IMR-90 (cell line): Measurements from ENCODE around the gene ADAMTS10. TPM values are rescaled to one million over a fixed set of nuclear protein-coding genes. Genes with fewer than 3 reads are reported as not detected.

Source experiments
- ATAC-seq: fragments of 200-7000 bp; cut with Tn5 transposase; 2 replicates; pipeline ENCODE4 v1.9.1; 2020; ENCODE audit warnings: low read depth, mild to moderate bottlenecking, moderate library complexity
- BruUV-seq: library from RNA; stranded (reverse); fragments of 400-500 nt; replicated peaks from 2 replicates; lab custom pipeline; 2021; lab: Mats Ljungman, UMichigan
- CTCF ChIA-PET: fragments of 300-600 bp; formaldehyde crosslinking; extraction: SDS; loops from one replicate; lab custom pipeline; 2021; ENCODE audit warnings: antibody characterized with exemption; lab: Yijun Ruan, JAX
- POLR2A ChIA-PET: fragments of 300-600 bp; sonication (Branson Sonifier 250); formaldehyde crosslinking; loops from one replicate; lab custom pipeline; 2022; ENCODE audit warnings: antibody characterized with exemption; ENCODE audit not compliant: unreplicated experiment; lab: Charles Lee
- DNase-seq: peaks from one replicate; pipeline ENCODE4 v3.0.0; 2013
- H2AFZ ChIP-seq: replicated peaks from 2 replicates; pipeline ENCODE3; 2013; ENCODE audit warnings: low read length, mild to moderate bottlenecking; ENCODE audit not compliant: poor library complexity
- H2AK5ac ChIP-seq: 2 replicates; pipeline ENCODE4 v1.6.1; 2013; ENCODE audit warnings: low read depth, low read length, inconsistent platforms
- H2AK9ac ChIP-seq: replicated peaks from 2 replicates; pipeline ENCODE3; 2013; ENCODE audit warnings: mild to moderate bottlenecking, low read depth, low read length, moderate library complexity; ENCODE audit not compliant: poor library complexity
- H2BK120ac ChIP-seq: 2 replicates; pipeline ENCODE4 v1.6.1; 2013; ENCODE audit warnings: low read depth, low read length, inconsistent platforms
- H2BK15ac ChIP-seq: 3 replicates; pipeline ENCODE4 v1.6.1; 2013; ENCODE audit warnings: low read depth, low read length, inconsistent platforms
- H2BK20ac ChIP-seq: 2 replicates; pipeline ENCODE4 v1.6.1; 2013; ENCODE audit warnings: low read depth, mild to moderate bottlenecking, inconsistent platforms, low read length, moderate library complexity
- H2BK5ac ChIP-seq: 2 replicates; pipeline ENCODE4 v1.6.1; 2013; ENCODE audit warnings: mild to moderate bottlenecking, low read depth, low read length, inconsistent platforms; ENCODE audit not compliant: poor library complexity, severe bottlenecking
- H3K14ac ChIP-seq: replicated peaks from 2 replicates; pipeline ENCODE4 v1.6.1; 2013; ENCODE audit warnings: low read depth, low read length, inconsistent platforms
- H3K18ac ChIP-seq: 2 replicates; pipeline ENCODE4 v1.6.1; 2013; ENCODE audit warnings: low read depth, low read length, control low read depth
- H3K23ac ChIP-seq: 2 replicates; pipeline ENCODE4 v1.6.1; 2013; ENCODE audit warnings: low read depth, low read length, inconsistent platforms
- H3K27ac ChIP-seq: 2 replicates; pipeline ENCODE4 v1.5.1; 2013; ENCODE audit warnings: mild to moderate bottlenecking, control low read depth, low read length; ENCODE audit not compliant: insufficient read depth
- H3K27me3 ChIP-seq: 2 replicates; pipeline ENCODE4 v1.6.1; 2013; ENCODE audit warnings: low read length; ENCODE audit not compliant: control insufficient read depth, insufficient read depth
- H3K36me3 ChIP-seq: 2 replicates; pipeline ENCODE4 v1.6.1; 2013; ENCODE audit warnings: low read length, mixed read lengths; ENCODE audit not compliant: control insufficient read depth, insufficient read depth
- H3K4ac ChIP-seq: 2 replicates; pipeline ENCODE4 v1.6.1; 2013; ENCODE audit warnings: low read depth, low read length, inconsistent platforms
- H3K4me1 ChIP-seq: 2 replicates; pipeline ENCODE4 v1.6.1; 2013; ENCODE audit warnings: low read length, mixed read lengths; ENCODE audit not compliant: control insufficient read depth, insufficient read depth
- H3K4me2 ChIP-seq: 2 replicates; pipeline ENCODE4 v1.6.1; 2013; ENCODE audit warnings: low read depth, mild to moderate bottlenecking, control low read depth, low read length, moderate library complexity
- H3K4me3 ChIP-seq: 2 replicates; pipeline ENCODE4 v1.5.1; 2013; ENCODE audit warnings: low read depth, mild to moderate bottlenecking, control low read depth, low read length, moderate library complexity; ENCODE audit not compliant: insufficient read depth
- H3K56ac ChIP-seq: 2 replicates; pipeline ENCODE4 v1.6.1; 2013; ENCODE audit warnings: low read length, inconsistent platforms; ENCODE audit not compliant: insufficient read depth; ENCODE audit errors: extremely low read depth
- H3K79me1 ChIP-seq, 2 experiments: 2 replicates each; pipeline ENCODE4 v1.6.1; 2013; ENCODE audit warnings: low read length in 2 of 2, inconsistent platforms in 1 of 2, low read depth in 1 of 2
- H3K9ac ChIP-seq: 2 replicates; pipeline ENCODE4 v1.6.1; 2013; ENCODE audit warnings: low read depth, low read length, control low read depth
- H3K9me1 ChIP-seq: 2 replicates; pipeline ENCODE4 v1.6.1; 2013; ENCODE audit warnings: low read length, inconsistent platforms; ENCODE audit not compliant: insufficient read depth
- H3K9me3 ChIP-seq: 2 replicates; pipeline ENCODE4 v1.6.1; 2013; ENCODE audit warnings: low read length; ENCODE audit not compliant: control insufficient read depth, insufficient read depth
- H4K20me1 ChIP-seq: 2 replicates; pipeline ENCODE4 v1.6.1; 2013; ENCODE audit warnings: low read length, inconsistent platforms; ENCODE audit not compliant: insufficient read depth
- H4K5ac ChIP-seq: 2 replicates; pipeline ENCODE4 v1.6.1; 2013; ENCODE audit warnings: mild to moderate bottlenecking, low read depth, low read length, control low read depth
- H4K8ac ChIP-seq, 2 experiments: 2 replicates each; pipeline ENCODE4 v1.6.1; 2013; ENCODE audit warnings: low read depth in 2 of 2, low read length in 2 of 2, control low read depth in 1 of 2, inconsistent platforms in 1 of 2
- H4K91ac ChIP-seq: 2 replicates; pipeline ENCODE4 v1.6.1; 2013; ENCODE audit warnings: low read depth, low read length, inconsistent platforms; ENCODE audit not compliant: insufficient read depth
- CHD1 ChIP-seq: IDR thresholded peaks from 2 replicates; pipeline ENCODE4 v1.6.1; 2012; ENCODE audit warnings: low read depth, low read length, improper control_type of control experiment
- MAFK ChIP-seq: IDR thresholded peaks from 2 replicates; pipeline ENCODE4 v1.6.1; 2012; ENCODE audit warnings: low read depth, low read length, improper control_type of control experiment
- WGBS, 2 experiments: methylation state at CpG; one replicate each; pipeline versions ENCODE4 v1.1.5 to v1.1.7; 2013; ENCODE audit warnings: missing lambda C conversion rate in 2 of 2; ENCODE audit not compliant: insufficient read length in 1 of 2; ENCODE audit errors: extremely low coverage in 2 of 2; 5-methylcytosine and 5-hydroxymethylcytosine counted together
- dilution Hi-C: fragments of 300-500 bp; cut with HindIII; formaldehyde crosslinking; loops from one replicate; pipeline ENCODE4 v1.14.3; 2018; ENCODE audit warnings: low sequenced_read_pairs; ENCODE audit not compliant: unreplicated experiment
- in situ Hi-C: fragments of 300-500 bp; cut with MboI; formaldehyde crosslinking; loops from 3 replicates; pipeline ENCODE4 v1.14.3; 2019; ENCODE audit warnings: low sequenced_read_pairs, inconsistent platforms, mixed read lengths
- intact Hi-C: fragments of 100-400 bp; cut with micrococcal nuclease; formaldehyde crosslinking; loops from 2 replicates; pipeline ENCODE4 v1.10.0; 2022
- polyA plus RNA-seq, 3 experiments: library from polyadenylated mRNA; depleted of rRNA; stranded (reverse); fragments of >200 nt; gene quantifications; 2 replicates each; pipeline ENCODE4 v1.2.3, GENCODE V29; 2012; ENCODE audit warnings: low replicate concordance in 1 of 3
- total RNA-seq: library from RNA; depleted of rRNA; stranded (reverse); fragments of >200 nt; gene quantifications from 2 replicates; pipeline ENCODE4 v1.2.3, GENCODE V29; 2012
- TF ChIP-seq, protein P1 (sequence below): conservative IDR thresholded peaks from 2 replicates; pipeline ENCODE4 v1.5.1; 2012; ENCODE audit warnings: mild to moderate bottlenecking, low read depth, low read length, improper control_type of control experiment

ADAMTS10 gene
- total and polyA plus RNA-seq, 2 of the 4 experiments (the other 2 are of a cell fraction), result 3.4 to 11.5 TPM

DNA sequence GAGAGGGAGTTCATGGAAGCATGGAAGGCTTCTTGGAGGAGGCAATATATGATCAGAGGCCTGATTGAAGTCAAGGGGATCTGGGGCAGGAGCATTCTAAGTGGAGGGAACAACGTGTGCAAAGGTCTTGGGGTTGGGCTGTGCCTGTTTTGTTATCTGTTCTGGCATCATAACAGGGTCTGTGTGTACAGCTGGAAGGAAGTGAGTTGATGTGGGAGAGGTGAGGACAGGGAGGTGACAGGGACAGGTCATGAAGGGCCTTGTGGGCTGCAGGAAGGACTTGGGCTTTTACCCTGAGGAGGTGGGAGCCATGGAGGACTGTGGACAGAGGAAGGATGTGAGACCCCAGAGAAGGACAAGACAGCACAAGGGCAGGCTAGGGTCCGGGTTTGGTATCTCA lies 18.7 kb upstream of the ADAMTS10 start:
- DNase-seq (no peak), ATAC-seq (no peak)
- Histone ChIP-seq H4K8ac (no peak overlapping the region), H4K20me1 (no peaks in the 10 kb centered on the region), H3K4me1 (peaks cover 2% of the 10 kb centered on the region; the same call in 1 of the 2 replicates), H4K91ac (no peak overlapping the region), H3K4ac (no peak overlapping the region), H3K9ac (no peak overlapping the region), H3K9me1 (no peaks in the 10 kb centered on the region), H3K36me3 (no peaks in the 10 kb centered on the region), H3K79me1 (no peaks in the 10 kb centered on the region), H3K9me3 (peaks cover 6% of the 10 kb centered on the region), H2AK9ac (peak overlapping the region; percentile 28), H3K4me2 (no peak overlapping the region), H3K23ac (no peak overlapping the region), H4K5ac (no peak overlapping the region), H2BK5ac (no peak overlapping the region), H3K18ac (no peak overlapping the region), H2BK120ac (no peak overlapping the region), H3K27me3 (no peaks in the 10 kb centered on the region), H3K4me3 (no peak overlapping the region), H3K14ac (no peak overlapping the region), H2BK20ac (no peak overlapping the region), H2AFZ (no peak overlapping the region), H3K27ac (no peak overlapping the region), H2BK15ac (no peak overlapping the region), H3K56ac (no peak overlapping the region), H2AK5ac (no peak overlapping the region)
- in situ Hi-C loops (no loop called here), intact Hi-C loops (no loop called here), dilution Hi-C loops (no loop called here)
- POLR2A ChIA-PET, result no interaction called here
- no peak for TF ChIP-seq CHD1
- TF ChIP-seq MAFK, result no peak
- TF ChIP-seq, protein P1, sequence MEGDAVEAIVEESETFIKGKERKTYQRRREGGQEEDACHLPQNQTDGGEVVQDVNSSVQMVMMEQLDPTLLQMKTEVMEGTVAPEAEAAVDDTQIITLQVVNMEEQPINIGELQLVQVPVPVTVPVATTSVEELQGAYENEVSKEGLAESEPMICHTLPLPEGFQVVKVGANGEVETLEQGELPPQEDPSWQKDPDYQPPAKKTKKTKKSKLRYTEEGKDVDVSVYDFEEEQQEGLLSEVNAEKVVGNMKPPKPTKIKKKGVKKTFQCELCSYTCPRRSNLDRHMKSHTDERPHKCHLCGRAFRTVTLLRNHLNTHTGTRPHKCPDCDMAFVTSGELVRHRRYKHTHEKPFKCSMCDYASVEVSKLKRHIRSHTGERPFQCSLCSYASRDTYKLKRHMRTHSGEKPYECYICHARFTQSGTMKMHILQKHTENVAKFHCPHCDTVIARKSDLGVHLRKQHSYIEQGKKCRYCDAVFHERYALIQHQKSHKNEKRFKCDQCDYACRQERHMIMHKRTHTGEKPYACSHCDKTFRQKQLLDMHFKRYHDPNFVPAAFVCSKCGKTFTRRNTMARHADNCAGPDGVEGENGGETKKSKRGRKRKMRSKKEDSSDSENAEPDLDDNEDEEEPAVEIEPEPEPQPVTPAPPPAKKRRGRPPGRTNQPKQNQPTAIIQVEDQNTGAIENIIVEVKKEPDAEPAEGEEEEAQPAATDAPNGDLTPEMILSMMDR, result no peak
- BruUV-seq, result no TSS peak
- 67% methylated on average over 1 of the region's 2 CpGs; no CpG with 5 or more reads in 1 of the 2 experiments for WGBS, 2 experiments
- CTCF ChIA-PET, result no interaction called here
